ENCODE data around the gene NPR1.

The NPR1 gene

GRCh38 chr1:153669606-153670005 lies 8.9 kb upstream of the NPR1 start:
- TF ChIP-seq, protein P1, sequence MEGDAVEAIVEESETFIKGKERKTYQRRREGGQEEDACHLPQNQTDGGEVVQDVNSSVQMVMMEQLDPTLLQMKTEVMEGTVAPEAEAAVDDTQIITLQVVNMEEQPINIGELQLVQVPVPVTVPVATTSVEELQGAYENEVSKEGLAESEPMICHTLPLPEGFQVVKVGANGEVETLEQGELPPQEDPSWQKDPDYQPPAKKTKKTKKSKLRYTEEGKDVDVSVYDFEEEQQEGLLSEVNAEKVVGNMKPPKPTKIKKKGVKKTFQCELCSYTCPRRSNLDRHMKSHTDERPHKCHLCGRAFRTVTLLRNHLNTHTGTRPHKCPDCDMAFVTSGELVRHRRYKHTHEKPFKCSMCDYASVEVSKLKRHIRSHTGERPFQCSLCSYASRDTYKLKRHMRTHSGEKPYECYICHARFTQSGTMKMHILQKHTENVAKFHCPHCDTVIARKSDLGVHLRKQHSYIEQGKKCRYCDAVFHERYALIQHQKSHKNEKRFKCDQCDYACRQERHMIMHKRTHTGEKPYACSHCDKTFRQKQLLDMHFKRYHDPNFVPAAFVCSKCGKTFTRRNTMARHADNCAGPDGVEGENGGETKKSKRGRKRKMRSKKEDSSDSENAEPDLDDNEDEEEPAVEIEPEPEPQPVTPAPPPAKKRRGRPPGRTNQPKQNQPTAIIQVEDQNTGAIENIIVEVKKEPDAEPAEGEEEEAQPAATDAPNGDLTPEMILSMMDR (conservative IDR thresholded peaks at IDR 0.05; ENCODE audit: control insufficient read depth, insufficient read depth, low read depth, low read length), result no peak
- no peak for DNase-seq (ENCODE audit: low read depth)
- H3K4me3 ChIP-seq (ENCODE audit: control insufficient read depth, low read depth, low read length), result peak overlapping the region; percentile 97

DNA sequence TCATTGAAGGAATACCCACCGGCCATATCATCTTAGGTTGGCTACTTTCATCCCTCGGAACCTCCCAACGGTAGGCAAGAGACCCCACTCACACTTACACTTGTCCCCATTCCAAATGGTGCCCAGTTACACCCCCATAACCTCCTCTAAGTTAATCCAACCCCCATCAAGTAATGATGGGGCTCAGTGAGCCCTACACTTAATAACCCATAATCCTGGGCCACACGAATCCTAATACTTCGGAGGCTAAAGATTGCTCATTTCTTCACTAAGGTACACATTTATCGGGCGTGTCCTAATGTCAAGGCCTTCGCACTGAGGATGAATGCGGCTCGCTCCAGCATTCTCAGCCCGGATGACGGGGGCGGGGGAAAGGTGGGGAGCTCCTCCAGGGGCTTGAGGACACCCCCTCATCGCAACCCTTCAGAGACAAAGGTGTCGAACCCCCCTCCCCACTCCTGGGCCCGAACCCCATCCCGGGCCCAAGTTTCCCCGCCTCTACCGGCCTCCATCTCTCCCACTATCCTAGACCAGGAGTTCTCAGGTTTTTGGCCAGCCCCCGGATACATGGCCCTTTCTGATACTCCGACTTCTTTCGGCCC lies 8.1 kb upstream of the NPR1 start:
- TF ChIP-seq, protein P1 (conservative IDR thresholded peaks at IDR 0.05; ENCODE audit: control insufficient read depth, insufficient read depth, low read depth, low read length), result no peak
- H3K4me3 ChIP-seq (ENCODE audit: control insufficient read depth, low read depth, low read length), result peak overlapping the region; percentile 97
- no peak for DNase-seq (ENCODE audit: low read depth)

DNA sequence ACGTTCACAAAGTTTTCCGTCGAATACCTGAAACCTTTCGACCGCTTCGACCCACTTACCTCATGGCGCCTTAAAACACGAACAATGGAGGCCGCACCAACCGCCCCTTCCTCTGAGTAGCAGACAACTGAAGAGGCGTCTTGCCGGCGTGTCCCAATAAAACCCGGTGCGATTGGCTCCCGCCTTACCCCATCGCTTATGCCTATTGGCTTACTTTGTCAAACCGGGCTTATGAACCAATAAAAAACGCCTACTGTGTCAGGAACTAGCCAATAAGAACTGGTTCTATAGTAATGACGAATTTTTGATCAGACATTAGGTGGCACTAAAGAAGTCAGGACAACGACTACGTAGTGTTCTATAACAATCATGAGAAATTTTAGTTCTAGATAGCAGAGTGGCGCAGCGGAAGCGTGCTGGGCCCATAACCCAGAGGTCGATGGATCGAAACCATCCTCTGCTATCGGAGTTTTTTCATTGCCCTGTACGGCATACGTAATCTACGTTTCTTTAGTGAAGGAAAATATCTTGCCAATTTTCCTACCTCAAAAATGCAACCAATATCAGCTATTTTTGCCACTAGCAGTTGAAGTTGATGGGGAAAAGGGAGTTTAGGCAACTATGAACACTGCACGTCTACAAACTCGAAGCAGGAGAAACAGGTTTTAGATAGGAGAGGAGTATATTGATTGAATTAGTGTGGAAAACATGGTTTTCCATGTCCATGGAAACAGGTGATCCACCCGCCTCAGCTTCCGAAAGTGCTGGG lies 7.4 kb upstream of the NPR1 start, which contains the start of gene ILF2:
TSS of gene ILF2 (minus strand) at position 135 of the 769 bp plus-strand sequence. CDS start at position 64, 71 bp downstream.
- peak; percentile 100 for DNase-seq (ENCODE audit: low read depth)
- H3K4me3 ChIP-seq (ENCODE audit: control insufficient read depth, low read depth, low read length), result peak within 1 kb of the TSS; percentile 97
- TF ChIP-seq, protein P1 (conservative IDR thresholded peaks at IDR 0.05; ENCODE audit: control insufficient read depth, insufficient read depth, low read depth, low read length), result peak; percentile 24

GRCh38 chr1:153671628-153672353 lies 6.7 kb upstream of the NPR1 start:
- H3K4me3 ChIP-seq (ENCODE audit: control insufficient read depth, low read depth, low read length), result peak overlapping the region; percentile 46
- DNase-seq (ENCODE audit: low read depth), result peak; percentile 74

GRCh38 chr1:153673511-153673910 lies 5.0 kb upstream of the NPR1 start:
- DNase-seq (ENCODE audit: low read depth), result no peak
- no peak overlapping the region for H3K4me3 ChIP-seq (ENCODE audit: control insufficient read depth, low read depth, low read length)
- TF ChIP-seq, protein P1 (conservative IDR thresholded peaks at IDR 0.05; ENCODE audit: control insufficient read depth, insufficient read depth, low read depth, low read length), result no peak

DNA sequence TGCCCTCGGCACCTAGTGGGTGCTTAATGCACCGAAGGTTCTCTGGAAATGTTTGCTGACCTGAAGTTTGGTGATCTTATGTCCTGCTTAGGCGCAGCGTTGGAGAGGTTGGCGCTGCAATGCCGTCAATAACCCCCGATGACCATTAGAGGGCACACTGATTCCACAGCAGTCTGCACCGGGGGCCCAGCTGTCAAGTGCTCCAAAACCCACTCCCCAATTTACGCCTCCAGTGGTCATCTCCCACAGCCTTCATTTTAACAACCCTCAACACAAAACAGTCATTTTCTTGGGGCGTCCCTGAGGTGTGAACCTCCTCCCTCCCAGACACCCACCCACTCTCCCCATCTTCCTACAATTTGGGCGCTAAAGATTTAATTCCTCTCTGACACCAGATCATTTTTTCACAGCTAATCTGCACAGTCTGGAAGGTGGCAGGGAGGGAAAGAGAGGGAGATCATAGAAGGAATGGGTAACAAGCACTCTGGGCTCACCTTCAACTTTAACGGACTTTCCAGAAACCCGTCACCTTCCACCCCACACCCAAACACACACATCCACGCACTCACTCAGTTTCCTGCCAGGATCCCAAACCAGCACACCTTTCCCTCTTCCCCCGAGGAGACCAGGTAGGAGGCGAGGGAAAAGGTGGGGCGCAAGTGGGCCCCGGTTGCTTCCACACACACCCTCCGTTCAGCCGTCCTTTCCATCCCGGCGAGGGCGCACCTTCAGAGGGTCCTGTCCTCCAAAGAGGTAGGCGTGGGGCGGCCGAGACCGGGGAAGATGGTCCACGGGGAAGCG lies 570 bp upstream of the NPR1 start:
- peak; percentile 61 for DNase-seq (ENCODE audit: low read depth)
- peak overlapping the region; percentile 40 for H3K4me3 ChIP-seq (ENCODE audit: control insufficient read depth, low read depth, low read length)
- TF ChIP-seq, protein P1 (conservative IDR thresholded peaks at IDR 0.05; ENCODE audit: control insufficient read depth, insufficient read depth, low read depth, low read length), result peak; percentile 96

Measured in fibroblast of mammary gland (primary cell).